Frontal cortex (tissue), 4 donors: ENCODE data around the gene BRAT1. TPM values are rescaled to one million over a fixed set of nuclear protein-coding genes. Genes with fewer than 3 reads are reported as not detected.
"Not testable (repeated sequence)": the region's sequence is repeated elsewhere in the genome, so short reads cannot be mapped to it uniquely, and the experiment has no call there.

Source experiments
- DNase-seq, 2 donors: peaks; one replicate each; pipeline ENCODE4 v3.0.0; 2012; ENCODE audit warnings: low spot score in 2 of 2
- FAIRE-seq: peaks from 2 replicates; lab custom pipeline; 2012; peaks lifted over from hg19 to GRCh38; lab: Jason Lieb, UNC
- total RNA-seq: library from RNA; depleted of rRNA; stranded (reverse); fragments of >200 nt; gene quantifications from one replicate; pipeline ENCODE4 v1.2.3, GENCODE V29; 2014
- donor health status: control.
- donor health status: control.
- donor health status: control.

The BRAT1 gene
- total RNA-seq, 1 donor from 2014 or later, result 16.7 TPM

DNA sequence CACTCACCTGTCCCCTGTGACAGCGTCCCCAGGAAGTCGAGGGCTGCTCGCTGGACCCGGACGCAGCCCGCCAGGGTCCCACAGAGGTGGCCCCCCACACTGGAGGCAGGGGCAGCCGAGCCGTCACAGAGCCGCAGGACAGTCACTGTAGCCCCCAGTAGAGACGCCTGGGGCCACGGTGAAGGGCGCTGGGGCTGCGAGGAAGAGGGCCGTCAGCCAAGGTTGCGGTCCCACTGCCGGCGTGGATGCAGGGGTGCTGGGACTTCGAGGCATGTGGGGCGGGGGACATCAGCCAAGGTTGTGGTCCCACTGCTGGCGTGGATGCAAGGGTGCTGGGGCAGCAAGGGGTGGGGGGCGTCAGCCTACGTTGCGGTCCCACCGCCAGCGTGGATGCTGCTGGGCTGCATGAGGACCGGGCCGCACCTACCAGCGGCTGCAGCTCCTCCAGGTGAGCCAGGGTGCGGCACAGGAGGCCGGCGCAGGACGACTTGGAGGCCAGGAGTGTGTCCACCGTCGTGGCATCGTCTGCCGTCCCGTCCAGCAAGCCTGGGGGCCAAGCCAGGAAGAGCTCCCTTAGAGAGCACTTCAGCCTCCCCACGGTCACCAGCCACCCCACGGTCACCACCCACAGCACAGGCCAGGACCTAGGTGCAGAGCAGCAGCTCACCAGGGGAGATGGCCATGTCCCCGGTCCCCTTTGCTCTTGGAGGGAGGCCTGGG, 13.9 kb downstream of the BRAT1 start:
- FAIRE-seq (no peak), DNase-seq (no peak)

DNA sequence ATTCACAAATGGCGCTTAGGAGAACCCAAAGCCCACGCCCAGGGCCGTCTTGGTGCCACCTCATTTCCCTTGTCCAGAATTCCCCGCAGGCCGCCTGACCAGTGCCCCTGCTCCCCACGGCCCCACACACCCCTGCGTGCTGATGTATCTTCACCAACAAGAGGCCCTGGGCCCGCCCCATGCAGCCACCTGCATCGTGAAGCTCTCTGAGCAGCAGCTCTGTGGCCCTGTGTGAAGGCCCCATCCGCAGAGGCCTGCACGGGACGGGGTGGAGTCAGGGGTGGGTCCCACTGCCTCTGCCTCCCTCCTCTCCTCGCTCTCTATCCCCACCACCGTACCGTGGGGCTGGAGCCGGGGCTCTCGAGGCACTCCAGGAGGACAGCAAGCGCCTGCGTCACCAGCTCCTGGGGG, 14.7 kb downstream of the BRAT1 start:
- FAIRE-seq, result no peak
- DNase-seq, result no peak

DNA sequence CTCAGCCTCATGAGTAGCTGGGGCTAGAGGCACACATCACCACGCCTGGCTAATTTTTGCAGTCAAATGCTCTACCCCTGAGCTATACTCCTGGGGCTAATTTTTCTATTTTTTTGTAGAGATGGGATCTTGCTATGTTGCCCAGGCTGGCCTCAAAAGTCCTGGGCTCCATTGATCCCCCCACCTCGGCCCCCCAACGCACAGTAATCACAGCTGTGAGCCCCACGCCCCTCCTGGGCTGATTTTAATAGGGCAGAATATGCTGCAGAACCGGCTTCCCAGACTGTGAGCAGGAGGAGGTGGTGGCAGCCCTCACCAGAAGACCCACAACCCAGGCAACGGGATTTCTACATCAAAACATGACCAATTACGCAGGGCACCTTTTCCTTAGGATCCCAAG, 15.2 kb downstream of the BRAT1 start:
- DNase-seq (no peak), FAIRE-seq (no peak)

DNA sequence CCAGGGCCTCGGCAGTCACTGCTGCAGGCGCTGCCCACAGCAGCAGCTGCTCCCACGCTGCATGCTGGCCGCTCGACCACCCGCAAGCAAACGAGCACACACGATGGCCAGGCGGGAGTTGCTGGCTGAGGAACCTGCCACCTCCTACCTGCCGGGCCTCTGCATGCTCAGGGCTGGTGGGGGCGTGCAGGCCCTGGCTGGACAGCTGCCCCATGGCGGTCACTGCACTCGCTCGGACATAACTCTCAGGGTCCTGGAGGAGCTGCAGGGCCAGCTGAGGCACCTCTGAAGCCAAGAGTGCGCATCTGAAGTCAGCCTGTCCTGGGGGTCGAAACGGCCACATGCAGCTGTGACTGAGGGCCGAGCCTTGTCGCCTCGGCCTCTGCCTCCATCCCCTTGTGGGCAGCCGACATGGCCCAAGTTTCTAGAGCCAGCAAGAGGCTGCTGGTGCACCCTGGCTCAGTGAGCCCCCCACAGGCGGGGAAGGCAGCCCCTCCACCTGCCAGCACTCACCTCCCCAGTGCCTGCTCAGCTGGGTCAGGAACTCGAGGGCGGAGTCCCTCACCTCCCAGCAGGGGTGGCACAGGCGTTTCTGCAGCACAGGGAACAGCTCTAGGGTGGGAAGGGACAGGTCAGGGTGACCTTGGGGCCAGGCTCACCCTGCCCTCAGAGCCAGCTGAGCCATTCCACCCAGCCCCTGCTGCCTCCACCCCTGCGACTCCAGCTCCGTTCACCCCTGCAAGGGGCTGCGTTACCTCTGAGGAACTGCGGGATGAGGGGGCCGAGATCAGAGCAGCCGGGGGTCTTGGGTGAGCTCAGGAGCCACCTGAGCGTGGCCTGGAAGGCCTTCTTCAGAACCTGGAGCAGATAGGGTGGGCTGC, 16.1 kb downstream of the BRAT1 start:
- no peak for FAIRE-seq

DNA sequence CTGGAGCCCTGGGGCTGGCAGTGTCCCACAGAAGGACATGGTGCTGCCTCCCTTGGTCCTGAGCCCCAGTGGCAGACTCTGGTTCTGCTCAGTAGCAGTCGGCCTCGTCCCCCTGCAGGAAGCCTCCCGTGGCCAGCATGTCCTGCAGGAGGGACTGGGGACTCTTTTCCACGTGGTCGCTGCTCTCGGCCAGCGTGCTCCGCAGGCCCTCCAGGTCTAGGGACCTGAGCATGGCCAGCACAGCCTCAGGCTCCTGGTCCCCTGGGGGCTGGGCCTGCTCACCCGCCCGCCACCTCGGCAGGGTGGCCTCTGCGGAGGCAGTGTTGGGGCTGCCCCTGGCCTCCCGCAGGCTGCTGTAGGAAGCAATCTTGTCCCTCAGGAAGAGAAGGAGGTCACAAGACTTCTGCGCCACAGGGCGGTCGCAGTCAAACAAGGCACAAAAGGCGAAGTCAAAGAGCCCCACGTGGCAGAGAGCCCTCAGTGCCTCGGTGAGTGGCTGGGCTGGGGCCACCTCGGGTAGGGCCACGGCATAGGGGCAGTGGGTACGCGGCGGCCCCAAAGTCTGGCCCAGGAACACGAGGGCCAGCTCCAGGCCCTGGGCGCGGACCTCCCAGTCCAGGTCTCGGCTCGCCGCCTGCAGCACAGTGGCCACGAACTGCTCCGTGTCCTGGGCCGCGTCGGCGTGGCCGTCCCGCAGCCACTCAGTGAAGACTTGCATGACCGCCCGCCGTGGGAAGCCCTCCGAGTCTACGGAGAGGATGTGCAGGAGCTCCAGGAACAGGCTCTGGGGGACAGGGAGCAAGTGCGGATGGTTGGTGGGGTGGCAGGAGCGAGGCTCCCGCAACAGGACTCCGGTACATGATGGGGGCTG, 17.1 kb downstream of the BRAT1 start:
- DNase-seq (no peak), FAIRE-seq (no peak)

More for the DNA sequence above, 16.1 kb downstream of the BRAT1 start:
- DNase-seq, result no peak

DNA sequence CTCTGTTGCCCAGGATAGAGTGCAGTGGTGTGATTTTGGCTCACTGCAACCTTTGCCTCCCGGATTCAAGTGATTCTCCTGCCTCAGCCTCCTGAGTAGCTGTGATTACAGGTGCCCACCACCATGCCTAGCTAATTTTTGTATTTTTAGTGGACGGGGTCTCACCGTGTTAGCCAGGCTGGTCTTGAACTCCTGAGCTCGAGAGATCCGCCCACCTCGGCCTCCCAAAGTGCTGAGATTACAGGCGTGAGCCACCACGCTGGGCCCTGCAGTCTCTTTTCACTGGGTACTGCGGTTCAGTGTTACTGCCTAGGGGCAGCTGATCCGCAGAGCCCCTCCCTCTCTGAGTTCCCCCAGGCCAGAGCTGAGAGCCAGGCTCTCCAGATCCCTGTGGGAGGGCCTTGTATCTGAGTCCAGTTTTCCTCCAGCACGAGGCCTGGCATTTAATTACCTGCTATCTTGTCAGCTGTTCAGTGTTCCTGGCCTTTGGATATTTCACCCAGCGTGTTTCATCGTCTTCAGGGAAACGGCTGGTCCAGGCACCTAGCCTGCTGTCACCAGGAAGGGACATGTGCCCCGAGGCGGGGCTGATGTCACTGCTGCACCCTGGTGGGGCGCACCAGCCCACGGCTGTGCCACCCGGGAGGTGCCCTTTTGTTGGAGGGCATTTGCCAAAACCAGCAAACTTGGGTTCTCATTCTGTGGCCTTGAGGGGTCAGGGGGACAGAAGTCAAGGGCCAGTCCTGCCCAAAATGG, 19.3 kb downstream of the BRAT1 start:
- FAIRE-seq, DNase-seq: not testable (repeated sequence)

DNA sequence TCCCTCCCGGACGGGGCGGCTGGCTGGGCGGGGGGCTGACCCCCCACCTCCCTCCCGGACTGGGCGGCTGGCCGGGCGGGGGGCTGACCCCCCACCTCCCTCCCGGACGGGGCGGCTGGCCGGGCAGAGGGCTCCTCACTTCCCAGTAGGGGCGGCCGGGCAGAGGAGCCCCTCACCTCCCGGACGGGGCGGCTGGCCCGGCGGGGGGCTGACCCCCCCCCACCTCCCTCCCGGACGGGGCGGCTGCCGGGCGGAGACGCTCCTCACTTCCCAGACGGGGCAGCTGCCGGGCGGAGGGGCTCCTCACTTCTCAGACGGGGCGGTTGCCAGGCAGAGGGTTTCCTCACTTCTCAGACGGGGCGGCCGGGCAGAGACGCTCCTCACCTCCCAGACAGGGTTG, 21.1 kb downstream of the BRAT1 start:
- not testable (repeated sequence) for DNase-seq, FAIRE-seq

DNA sequence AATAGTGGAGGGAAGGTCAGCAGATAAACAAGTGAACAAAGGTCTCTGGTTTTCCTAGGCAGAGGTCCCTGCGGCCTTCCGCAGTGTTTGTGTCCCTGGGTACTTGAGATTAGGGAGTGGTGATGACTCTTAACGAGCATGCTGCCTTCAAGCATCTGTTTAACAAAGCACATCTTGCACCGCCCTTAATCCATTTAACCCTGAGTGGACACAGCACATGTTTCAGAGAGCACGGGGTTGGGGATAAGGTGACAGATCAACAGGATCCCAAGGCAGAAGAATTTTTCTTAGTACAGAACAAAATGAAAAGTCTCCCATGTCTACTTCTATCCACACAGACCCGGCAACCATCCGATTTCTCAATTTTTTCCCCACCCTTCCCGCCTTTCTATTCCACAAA, 21.8 kb downstream of the BRAT1 start:
- FAIRE-seq, DNase-seq: not testable (repeated sequence)

DNA sequence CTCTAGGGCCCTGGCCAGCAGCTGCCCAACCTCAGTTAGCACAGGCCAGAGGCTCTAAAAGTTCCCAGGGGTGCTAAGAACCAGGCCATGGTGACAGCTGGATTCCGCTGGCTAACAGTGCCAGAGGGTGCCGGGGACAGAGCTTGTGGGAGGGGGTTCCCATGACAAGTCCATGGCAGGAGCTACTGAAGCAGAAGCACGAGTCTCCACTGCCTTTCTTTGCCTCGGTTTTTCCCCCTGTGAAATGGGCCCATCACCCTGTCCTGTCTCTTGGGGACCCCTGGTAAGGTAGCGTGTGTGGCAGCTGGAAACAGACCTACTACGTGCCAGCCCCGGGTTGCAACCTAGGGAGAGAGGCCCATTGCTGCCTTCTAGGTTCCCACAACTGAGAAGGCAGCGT, 22.5 kb downstream of the BRAT1 start:
- FAIRE-seq, DNase-seq: not testable (repeated sequence)

DNA sequence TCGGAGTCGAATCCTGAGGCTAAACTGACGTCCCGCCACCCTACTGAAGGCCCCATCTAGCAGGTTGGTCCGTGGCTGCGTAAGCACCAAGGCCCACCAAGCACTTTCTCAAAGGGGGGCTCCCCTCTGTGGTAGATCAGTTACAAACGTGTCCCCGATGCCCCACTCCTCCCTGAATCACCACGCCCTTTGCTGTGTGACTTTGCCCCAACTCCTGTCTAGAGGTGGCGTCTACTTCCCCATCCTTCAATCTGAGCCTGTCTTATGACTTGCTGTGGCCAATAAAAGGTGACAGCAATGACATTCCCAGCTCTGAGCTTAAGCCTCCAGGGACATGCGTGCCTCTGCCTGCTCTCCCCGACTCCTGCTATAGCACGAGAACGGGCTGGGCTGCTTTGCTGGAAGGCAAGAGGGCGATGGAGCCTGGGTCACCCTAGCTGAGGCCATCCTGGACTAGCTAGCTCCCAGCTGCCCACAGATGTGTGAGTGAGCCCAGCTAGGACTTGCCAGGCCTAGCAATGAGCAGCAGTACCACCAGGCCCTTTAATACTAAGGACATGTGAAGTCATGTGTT, 23.0 kb downstream of the BRAT1 start:
- not testable (repeated sequence) for FAIRE-seq, DNase-seq

DNA sequence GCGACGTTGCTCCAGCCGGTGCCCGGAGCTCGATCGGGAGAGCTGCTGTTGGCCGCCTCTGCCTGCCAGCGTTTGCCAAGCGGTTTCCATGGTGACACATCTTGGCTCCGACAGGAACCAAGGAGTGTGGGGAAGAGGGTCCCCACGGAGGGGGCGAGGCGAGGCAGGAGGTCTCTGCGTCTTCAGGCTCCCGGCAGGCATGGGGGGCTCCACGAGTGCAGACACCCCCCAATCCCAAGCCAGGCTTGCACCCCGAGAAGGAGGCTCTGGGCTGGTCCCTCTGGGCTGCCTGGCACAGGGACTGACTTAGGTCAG, 23.6 kb downstream of the BRAT1 start:
- not testable (repeated sequence) for FAIRE-seq, DNase-seq

DNA sequence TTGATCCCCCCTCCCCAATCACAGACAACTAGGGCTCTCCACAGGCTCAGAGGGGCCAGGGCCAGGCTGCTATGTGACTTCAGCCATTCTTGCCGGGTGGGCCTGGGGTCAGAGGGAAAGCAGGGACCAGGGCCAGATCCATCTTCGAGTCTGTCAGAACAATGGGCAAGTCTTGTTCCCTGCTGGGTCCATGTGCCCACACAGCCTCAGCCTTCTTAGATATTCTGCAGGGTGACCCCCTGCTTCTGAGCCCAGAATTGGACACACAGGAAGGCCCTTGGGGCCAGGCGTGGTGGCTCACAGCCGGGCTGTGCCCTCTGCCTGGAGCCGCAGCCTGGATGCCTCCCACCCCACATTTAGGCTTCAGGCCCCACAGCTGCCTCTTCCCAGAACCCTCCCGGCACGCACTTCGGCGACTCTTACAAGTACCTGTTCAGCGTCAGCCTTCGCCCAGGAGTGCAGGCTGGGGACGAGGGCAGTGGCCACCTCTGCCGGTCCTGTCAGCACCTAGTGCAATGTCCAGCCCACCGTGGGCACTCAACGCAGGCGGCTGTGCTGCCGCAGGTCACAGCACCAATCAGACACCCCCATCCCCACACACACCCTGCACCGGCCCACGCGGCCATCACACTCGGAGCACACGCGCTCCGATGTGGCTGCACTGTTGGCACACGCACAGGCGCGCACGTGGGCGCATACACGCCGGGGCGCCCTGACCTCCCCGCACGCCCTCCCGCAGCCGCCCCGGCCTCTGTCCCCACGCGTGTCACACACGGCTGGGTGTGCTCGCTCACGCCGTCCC, 24.1 kb downstream of the BRAT1 start:
- not testable (repeated sequence) for DNase-seq, FAIRE-seq

DNA sequence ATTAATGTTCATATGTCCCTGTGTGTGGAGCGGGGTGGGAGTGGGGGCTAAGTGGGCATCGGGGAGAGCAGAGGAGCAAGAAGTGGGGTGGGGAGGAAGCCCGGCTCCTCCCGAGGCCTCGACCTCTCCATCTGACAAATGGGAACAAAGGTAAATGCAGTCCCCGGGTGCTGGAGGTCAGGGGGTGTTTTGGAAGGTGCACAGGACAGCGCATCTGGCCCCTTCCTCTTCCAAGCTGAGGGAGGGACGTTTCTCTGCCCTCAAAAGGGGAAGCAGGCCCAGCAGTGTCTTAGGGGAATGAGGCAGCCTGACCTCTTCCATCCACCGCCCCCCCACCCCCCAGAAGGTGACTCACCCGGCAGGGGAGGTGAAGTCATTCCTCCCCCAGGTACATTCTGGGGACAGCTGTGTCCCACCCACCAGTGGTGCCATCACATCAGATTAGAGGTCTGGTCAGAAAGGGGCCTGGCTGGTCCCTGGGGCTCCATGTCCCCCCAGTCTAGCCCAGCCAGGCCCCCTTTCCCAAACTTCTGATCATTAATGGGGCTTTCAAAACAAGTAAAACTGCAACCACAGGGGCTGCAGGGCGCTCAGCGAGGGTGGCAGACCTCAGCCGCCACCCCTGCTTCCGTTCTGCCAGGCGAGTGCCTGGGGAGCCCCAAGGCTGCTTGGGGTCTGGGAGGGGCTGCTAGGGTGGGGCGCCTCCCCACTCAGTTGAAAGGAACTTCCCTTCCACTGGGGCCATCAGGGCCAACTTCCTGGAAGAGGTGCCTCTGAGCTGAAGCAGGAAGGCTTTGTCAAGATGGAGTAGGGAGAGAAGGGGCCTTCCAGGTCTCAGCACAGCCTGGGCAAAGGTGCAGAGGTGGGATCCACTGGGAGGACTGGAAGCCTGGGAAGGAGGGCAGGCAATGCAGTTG, 25.0 kb downstream of the BRAT1 start:
- FAIRE-seq (no peak), DNase-seq (peak in 1 of 2 donors; percentile 67)

DNA sequence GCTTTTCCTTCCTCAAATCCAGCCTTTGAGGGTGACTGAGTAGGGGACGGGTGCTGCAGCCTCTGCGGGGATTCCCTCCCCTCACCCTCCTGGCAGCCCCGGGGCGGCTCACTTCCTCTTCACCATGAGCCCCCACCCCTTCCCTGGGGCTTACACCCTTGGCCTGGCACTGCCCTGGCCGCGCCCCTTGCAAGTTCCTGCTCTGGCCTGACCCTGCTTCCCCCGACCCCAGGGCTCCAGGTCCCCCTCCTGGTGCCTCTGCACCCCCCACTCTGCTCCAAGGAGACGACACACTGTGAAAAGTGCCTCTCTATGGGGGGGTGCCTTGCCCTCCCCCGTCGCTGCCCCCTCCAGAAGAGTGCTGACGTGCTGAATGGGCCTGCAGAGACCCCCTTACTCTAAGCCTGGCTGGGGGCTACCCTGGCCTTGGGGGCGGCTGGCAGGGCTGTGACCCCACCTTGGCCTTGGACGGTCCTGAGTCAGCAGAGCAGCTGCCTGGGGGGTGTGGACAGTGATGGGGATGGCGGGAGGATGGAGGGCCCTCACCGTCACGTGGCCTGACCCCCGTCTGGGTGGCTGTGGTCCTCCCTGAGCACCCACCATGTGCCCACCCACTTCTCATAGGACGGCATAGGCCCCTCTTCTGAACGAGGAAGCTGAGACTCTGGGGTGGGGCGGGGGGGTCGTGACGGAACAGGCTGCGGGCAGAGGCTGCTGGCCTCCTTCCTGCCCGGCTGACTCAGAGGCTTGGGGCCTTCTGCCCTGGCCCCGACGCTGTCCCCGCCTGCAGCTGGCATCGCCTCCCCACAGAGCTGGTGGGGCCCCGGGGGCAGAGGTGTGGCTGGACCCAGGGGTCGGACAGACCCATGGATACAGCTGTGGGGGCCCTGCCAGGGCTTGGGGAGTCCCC, 25.9 kb downstream of the BRAT1 start:
- FAIRE-seq, result no peak

DNA sequence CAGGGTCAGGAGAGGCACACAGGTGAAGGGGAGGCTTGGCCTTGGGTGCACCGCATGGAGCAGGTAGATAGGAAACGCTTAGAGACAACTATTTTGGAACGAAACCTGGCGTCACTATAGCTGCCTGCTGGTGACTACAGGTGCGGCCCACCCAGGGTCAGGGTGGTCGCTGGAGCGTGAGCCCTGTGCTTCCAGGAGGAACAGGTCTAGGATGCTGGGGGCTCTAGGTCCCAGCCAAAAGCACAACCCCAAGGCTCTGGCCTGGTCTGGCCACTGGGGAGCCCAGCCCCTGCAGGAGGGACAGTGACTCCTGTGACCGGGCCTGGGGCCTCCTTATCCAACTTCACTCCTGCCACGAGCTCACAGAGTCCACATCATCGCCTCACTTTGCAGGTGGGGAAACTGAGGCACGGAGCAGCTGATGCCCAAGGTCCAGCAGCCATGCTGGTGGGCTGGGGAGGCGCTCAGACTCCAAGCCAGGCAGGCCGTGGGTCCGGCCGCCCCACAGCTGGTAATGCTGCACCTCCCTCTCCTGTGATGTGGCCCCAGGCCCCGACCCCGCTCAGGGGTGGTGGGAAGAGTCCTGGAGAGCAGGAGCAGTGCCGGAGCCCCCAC, 26.7 kb downstream of the BRAT1 start:
- no peak for DNase-seq
- FAIRE-seq, result no peak

More for the DNA sequence above, 25.9 kb downstream of the BRAT1 start:
- DNase-seq, result peak in 1 of 2 donors; percentile 58
